Lung (tissue), 12 donors: ENCODE results near the gene GMEB2. TPM values are rescaled to one million over a fixed set of nuclear protein-coding genes. Genes with fewer than 3 reads are reported as not detected.
A peak's percentile ranks its signal among the peaks of the same experiment; 100 is the strongest.

Experiments
- ATAC-seq: fragments of 200-7000 bp; cut with Tn5 transposase; one replicate; pipeline ENCODE4 v1.9.1; 2020; ENCODE audit warnings: moderate number of reproducible peaks; ENCODE audit not compliant: insufficient read depth, low FRiP score
- DNase-seq, 3 donors: peaks; one replicate each; pipeline ENCODE4 v3.0.0-alpha.2; 2013 to 2017
- H3K27ac ChIP-seq, 2 donors: one replicate each; pipeline ENCODE4 v1.5.1; 2013; ENCODE audit warnings: mild to moderate bottlenecking in 2 of 2, moderate library complexity in 2 of 2, control low read depth in 1 of 2, inconsistent platforms in 1 of 2, low read depth in 1 of 2, low read length in 1 of 2
- H3K27me3 ChIP-seq, 3 donors: one replicate each; pipeline ENCODE4 v1.5.1; 2013; ENCODE audit warnings: low read length in 2 of 3; ENCODE audit not compliant: control insufficient read depth in 3 of 3, insufficient read depth in 3 of 3
- H3K36me3 ChIP-seq, 4 donors: one replicate each; pipeline ENCODE4 v1.5.1; 2013; ENCODE audit warnings: low read length in 4 of 4, mild to moderate bottlenecking in 1 of 4, moderate library complexity in 1 of 4; ENCODE audit not compliant: control insufficient read depth in 4 of 4, insufficient read depth in 4 of 4
- H3K4me1 ChIP-seq, 5 donors: one replicate each; pipeline ENCODE4 v1.5.1; 2013; ENCODE audit warnings: low read length in 5 of 5, mild to moderate bottlenecking in 2 of 5, moderate library complexity in 1 of 5; ENCODE audit not compliant: control insufficient read depth in 5 of 5, insufficient read depth in 5 of 5
- H3K4me3 ChIP-seq: one replicate; pipeline ENCODE4 v1.5.1; 2013; ENCODE audit warnings: mild to moderate bottlenecking, control low read depth, moderate library complexity
- H3K9ac ChIP-seq, 2 donors: one replicate each; pipeline ENCODE4 v1.5.1; 2013; ENCODE audit warnings: low read length in 2 of 2, control low read depth in 1 of 2; ENCODE audit not compliant: insufficient read depth in 1 of 2
- H3K9me3 ChIP-seq, 4 donors: one replicate each; pipeline ENCODE4 v1.5.1; 2013; ENCODE audit warnings: low read length in 3 of 4, mild to moderate bottlenecking in 1 of 4, moderate library complexity in 1 of 4; ENCODE audit not compliant: control insufficient read depth in 4 of 4, insufficient read depth in 3 of 4
- WGBS, 2 donors: extraction: QIAGEN DNeasy Blood & Tissue Kit; methylation state at CpG; one replicate each; pipeline ENCODE4 v1.1.7; 2013; 5-methylcytosine and 5-hydroxymethylcytosine counted together
- polyA plus RNA-seq, 2 donors: library from polyadenylated mRNA; stranded (reverse); fragments of 200-250 nt; gene quantifications; one replicate each; pipeline ENCODE4 v1.2.1, GENCODE V29; 2013
- total RNA-seq, 2 donors: library from RNA; depleted of rRNA in 1 of 2; stranded (reverse); fragments of >200 nt in 1 of 2; gene quantifications; one replicate each; pipeline ENCODE4 v1.2.1, GENCODE V29; 2014 to 2021
- TF ChIP-seq, protein P1 (sequence below): IDR thresholded peaks from 2 replicates; pipeline ENCODE4 v1.5.1; 2012; ENCODE audit warnings: mild to moderate bottlenecking; ENCODE audit errors: control extremely low read depth, extremely low read depth
- donor health status: control.
- donor health status: control.
- donor health status: Bipolar disorder and iron deficiency.
- donor health status: healthy.
- donor health status: DM: yes; HTN: yes; CAD: no.

The GMEB2 gene
- total and polyA plus RNA-seq, 4 donors = 7.6 to 12.9 (median 10.3) TPM

DNA sequence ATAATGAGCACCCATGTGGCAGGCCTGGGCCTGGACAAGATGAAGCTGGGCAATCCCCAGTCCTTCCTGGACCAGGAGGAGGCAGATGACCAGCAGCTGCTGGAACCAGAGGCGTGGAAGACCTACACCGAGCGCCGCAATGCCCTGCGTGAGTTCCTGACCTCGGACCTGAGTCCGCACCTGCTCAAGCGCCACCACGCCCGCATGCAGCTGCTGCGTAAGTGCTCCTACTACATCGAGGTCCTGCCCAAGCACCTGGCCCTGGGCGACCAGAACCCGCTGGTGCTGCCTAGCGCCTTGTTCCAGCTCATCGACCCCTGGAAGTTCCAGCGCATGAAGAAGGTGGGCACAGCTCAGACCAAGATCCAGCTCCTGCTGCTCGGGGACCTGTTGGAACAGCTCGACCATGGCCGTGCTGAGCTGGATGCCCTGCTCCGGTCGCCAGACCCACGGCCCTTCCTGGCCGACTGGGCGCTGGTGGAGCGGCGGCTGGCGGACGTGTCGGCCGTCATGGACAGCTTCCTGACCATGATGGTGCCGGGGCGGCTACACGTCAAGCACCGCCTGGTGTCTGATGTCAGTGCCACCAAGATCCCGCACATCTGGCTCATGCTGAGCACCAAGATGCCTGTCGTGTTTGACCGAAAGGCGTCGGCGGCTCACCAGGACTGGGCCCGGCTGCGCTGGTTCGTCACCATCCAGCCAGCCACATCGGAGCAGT is 71.1 kb downstream of the GMEB2 start:
- H3K4me1 ChIP-seq = no peaks in the 10 kb centered on the region
- TF ChIP-seq, protein P1, sequence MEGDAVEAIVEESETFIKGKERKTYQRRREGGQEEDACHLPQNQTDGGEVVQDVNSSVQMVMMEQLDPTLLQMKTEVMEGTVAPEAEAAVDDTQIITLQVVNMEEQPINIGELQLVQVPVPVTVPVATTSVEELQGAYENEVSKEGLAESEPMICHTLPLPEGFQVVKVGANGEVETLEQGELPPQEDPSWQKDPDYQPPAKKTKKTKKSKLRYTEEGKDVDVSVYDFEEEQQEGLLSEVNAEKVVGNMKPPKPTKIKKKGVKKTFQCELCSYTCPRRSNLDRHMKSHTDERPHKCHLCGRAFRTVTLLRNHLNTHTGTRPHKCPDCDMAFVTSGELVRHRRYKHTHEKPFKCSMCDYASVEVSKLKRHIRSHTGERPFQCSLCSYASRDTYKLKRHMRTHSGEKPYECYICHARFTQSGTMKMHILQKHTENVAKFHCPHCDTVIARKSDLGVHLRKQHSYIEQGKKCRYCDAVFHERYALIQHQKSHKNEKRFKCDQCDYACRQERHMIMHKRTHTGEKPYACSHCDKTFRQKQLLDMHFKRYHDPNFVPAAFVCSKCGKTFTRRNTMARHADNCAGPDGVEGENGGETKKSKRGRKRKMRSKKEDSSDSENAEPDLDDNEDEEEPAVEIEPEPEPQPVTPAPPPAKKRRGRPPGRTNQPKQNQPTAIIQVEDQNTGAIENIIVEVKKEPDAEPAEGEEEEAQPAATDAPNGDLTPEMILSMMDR = no peak
- H3K36me3 ChIP-seq = peaks cover 0 to 19% (median 4%) of the 10 kb centered on the region in 4 donors
- no peaks in the 10 kb centered on the region for H3K9me3 ChIP-seq
- H3K27ac ChIP-seq = no peak overlapping the region
- ATAC-seq = no peak
- no peak overlapping the region for H3K9ac ChIP-seq
- peaks cover 0 to 5% (median 0%) of the 10 kb centered on the region in 3 donors for H3K27me3 ChIP-seq
- no peak for DNase-seq
- 94 to 95% methylated on average over 45 of the region's 45 CpGs for WGBS, 2 donors
- H3K4me3 ChIP-seq = no peak overlapping the region

DNA sequence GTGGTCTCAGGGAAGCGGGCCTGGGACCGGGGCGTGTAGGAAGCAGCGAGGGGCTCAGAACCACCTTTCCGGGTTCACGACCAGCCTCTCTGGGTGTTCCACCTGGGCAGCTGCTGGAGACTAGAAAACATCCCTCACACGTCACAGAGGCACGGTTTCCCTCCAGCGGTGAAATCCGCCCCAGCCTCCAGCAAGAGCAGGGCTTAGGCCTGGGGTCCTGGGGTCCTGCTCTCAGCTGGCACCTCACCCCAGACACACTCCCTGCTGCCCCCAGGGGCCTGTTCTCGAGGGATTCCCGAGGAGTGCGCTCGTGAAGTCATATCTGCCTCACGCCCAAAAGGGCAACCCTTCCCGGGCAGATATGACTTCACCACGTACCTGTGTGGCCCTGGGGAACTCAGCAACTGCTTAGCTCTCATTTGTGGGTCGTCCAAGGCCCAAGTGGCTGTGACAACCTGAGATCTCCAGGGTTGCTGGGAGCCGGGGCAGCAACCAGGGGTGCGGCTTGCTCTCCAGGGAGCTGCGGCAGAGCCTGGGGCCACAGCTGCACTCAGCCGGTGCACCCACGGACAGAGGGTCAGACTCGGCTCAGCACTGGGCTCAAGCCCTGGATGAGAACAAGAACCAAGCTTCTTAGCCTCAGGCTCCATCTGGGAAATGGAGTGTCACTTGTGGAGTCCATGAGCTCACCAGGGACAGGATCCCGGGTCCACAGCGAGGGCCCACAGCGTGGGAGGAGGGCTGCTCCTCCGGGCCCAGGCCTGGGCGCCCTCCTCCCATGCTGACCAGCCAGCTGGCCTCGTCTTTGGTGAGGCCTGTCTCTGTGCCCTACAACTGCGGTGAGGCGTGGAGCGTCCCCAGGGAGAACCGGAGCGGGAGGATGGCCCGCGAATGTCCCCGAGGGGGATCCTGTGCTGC is 72.3 kb downstream of the GMEB2 start:
- Histone ChIP-seq H3K4me3 (no peak overlapping the region), H3K4me1 (no peaks in the 10 kb centered on the region), H3K27ac (no peak overlapping the region), H3K9me3 (no peaks in the 10 kb centered on the region), H3K36me3 (peaks cover 0 to 8% (median 0%) of the 10 kb centered on the region in 4 donors), H3K9ac (no peak overlapping the region), H3K27me3 (peaks cover 0 to 5% (median 3%) of the 10 kb centered on the region in 3 donors)
- 74 to 78% methylated on average over 37 to 38 of the region's 38 CpGs for WGBS, 2 donors
- TF ChIP-seq, protein P1 = no peak
- no peak for DNase-seq
- no peak for ATAC-seq

DNA sequence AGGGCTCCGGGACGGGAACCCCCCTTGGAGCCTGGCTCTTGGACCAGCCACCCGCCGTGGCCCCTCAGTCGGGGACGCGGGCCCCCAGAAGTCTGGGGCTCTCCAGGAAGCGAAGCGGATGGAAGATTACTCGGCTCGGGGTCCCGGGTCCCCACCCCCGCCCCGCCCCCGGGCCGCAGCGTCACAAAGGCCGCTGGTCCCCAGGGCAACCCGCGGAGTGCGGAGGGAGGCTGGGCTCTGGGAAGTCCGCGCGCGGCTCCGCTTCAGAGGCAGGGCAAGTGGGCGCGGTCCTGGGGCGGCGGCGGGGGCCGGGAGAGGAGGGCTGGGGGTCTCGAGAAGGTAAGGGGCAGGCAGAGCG is 73.0 kb downstream of the GMEB2 start, which contains the start of gene FNDC11:
Gene FNDC11 (plus strand): TSS at position 227 of the 358 bp plus-strand sequence. CDS start 1,505 bp downstream, outside the sequence.
- peak; percentile 62 to 76 (median 68) for DNase-seq
- peak within 1 kb of the TSS; percentile 33 for H3K4me3 ChIP-seq
- 2% methylated on average over 30 to 34 of the region's 34 CpGs for WGBS, 2 donors
- TF ChIP-seq, protein P1 = no peak
- H3K27me3 ChIP-seq = peaks cover 0 to 7% (median 7%) of the 10 kb centered on the region in 3 donors
- no peaks in the 10 kb centered on the region for H3K4me1 ChIP-seq
- H3K9ac ChIP-seq = peak within 1 kb of the TSS in 1 of 2 donors; percentile 37
- H3K9me3 ChIP-seq = no peaks in the 10 kb centered on the region
- H3K27ac ChIP-seq = no peak within 1 kb of the TSS
- peaks cover 0 to 8% (median 0%) of the 10 kb centered on the region in 4 donors for H3K36me3 ChIP-seq
- no peak for ATAC-seq
